Bone marrow (tissue), 2 donors: Measurements from ENCODE around the gene NUP85.
"Not testable (repeated sequence)": the region's sequence is repeated elsewhere in the genome, so short reads cannot be mapped to it uniquely, and the experiment has no call there.

Experiments used
- DNase-seq, 2 donors: peaks; one replicate each; lab custom pipeline; 2025; lab: John Stamatoyannopoulos, UW

Gene NUP85, protein sequence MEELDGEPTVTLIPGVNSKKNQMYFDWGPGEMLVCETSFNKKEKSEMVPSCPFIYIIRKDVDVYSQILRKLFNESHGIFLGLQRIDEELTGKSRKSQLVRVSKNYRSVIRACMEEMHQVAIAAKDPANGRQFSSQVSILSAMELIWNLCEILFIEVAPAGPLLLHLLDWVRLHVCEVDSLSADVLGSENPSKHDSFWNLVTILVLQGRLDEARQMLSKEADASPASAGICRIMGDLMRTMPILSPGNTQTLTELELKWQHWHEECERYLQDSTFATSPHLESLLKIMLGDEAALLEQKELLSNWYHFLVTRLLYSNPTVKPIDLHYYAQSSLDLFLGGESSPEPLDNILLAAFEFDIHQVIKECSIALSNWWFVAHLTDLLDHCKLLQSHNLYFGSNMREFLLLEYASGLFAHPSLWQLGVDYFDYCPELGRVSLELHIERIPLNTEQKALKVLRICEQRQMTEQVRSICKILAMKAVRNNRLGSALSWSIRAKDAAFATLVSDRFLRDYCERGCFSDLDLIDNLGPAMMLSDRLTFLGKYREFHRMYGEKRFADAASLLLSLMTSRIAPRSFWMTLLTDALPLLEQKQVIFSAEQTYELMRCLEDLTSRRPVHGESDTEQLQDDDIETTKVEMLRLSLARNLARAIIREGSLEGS

DNA sequence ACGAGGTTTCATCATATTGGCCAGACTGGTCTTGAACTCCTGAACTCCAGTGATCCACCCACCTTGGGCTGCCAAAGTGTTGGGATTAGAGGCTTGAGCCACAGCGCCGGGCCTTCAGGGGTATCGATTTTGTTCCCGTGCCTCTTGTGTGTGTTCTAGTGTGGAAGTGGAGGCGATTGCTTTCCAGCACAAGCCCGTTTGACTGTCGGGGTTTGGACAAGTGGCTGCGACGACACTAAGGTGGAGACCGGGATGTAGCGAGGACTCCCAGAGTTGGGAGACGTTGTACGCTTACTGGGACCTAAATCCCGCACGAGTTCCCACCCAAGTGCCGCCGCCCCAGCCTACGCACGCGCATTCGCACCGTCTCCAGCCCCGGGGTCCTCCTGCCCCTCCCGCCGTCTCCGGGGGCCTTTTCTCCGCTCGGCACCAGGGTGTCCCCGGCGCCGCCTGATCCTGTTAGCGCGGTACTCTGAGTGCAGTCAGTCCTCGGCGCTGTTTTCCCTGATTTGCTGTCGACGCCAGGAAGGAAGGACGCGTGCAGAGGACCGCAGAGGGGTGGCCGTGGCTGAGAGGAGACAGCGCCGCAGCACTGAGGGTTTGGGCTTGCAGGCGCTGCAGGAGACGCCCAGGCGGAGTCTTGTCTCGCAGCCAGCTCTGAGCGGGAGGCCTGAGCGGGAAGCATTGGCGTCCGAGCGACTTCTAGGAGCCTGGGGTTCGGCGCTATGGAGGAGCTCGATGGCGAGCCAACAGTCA is at the start of gene NUP85:
Gene NUP85 (plus strand): TSS at position 643 of the 756 bp plus-strand sequence. CDS start 83 bp downstream, at position 726.
- peak; percentile 89 to 90 for DNase-seq

DNA sequence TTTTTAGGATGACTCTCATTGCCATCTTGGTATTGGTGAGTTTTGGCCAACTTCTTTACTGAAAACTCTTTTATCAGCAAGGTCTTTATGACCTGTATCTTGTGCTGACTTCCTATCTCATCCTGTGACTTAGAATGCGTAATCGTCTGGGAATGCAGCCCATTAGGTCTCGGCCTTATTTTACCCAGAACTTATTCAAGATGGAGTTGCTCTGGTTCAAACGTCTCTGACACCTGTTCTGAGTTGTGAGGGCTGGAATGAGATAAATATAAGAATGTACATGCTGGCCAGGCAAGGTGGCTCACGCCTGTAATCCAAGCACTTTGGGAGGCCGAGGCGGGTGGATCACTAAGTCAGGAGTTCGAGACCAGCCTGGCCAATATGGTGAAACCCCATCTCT is 47.0 kb upstream of the NUP85 start:
- DNase-seq = not testable (repeated sequence)

DNA sequence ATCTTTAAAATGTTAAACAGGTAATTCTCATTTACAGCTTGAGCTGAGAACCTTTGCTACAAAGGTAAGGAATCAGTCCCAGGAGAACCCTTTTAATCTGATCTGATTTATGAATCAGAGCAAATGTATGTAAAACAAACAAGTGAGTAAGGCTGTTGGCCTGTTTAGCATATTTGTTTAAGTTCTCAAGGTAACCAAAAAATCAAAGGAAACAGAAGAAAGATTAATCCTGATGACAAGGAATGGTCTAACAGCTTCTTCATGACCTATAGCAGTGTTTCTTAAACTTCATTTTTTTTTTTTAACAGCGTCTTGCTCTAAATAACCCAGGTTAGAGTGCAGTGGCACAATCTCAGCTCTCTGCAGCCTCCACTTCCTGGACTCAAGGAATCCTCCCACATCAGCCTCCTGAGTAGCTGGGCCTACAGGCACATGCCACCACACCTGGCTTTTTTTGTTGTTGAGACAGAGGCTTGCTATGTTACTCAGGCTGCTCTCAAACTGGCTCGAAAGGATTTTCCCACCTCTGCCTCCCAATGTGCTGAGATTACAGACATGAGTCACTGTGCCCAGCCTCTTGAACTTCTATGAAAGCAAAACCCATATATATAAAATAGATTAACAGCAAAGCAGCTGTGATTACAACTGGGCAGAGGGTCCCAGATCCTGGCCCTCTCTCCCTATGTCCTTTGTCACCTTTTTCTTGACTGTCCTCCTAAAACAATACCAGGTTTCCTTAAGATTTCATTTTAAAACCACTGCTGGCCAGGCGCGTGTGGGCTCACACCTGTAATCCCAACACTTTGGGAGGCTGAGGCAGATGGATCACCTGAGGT is 46.1 kb upstream of the NUP85 start:
- DNase-seq = no peak

DNA sequence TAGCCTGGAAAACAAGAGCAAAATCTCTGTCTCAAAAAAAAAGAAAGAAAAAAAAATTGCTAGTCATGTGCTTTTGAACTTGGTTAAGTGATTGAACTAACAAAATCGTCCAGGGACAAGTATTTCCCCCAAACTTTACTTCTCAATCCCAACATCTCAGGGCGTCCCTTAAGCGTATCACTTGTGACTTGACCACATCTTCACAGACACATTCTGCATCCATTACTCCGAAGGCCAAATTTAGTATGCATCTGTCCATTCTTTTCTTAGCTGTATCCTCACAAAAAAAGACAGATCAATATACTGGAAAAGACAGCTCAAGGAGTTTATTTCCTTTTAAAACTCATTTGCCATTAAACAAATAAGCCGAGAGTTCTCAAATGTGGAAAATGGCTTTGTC is 45.3 kb upstream of the NUP85 start:
- DNase-seq = no peak

DNA sequence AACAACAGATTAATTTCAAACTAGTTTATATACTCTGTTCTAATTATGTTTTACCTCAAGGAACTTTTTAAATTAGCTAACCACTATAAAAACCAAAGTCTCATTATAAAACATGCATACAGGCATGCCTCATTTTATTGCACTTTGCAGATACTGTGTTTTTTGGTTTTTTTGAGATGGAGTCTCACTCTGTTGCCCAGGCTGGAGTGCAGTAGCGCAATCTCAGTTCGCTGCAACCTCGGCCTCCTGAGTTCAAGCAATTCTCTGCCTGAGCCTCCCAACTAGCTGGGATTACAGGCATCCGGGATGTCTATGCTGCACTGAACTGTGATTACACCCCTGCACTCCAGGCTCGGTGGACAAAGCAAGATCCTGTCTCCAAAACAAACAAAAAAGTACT is 42.4 kb upstream of the NUP85 start:
- DNase-seq = no peak

DNA sequence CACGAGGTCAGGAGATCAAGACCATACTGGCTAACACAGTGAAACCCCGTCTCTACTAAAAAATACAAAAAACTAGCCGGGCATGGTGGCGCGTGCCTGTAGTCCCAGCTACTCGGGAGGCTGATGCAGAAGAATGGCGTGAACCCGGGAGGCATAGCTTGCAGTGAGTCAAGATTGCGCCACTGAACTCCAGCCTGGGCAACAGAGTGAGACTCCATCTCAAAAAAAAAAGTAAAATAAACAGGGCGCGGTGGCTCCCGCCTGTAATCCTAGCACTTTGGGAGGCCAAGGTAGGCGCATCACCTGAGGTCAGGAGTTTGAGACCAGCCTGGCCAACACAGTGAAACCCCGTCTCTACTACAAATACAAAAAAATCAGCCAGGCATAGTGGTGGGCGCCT is 40.9 kb upstream of the NUP85 start:
- not testable (repeated sequence) for DNase-seq

DNA sequence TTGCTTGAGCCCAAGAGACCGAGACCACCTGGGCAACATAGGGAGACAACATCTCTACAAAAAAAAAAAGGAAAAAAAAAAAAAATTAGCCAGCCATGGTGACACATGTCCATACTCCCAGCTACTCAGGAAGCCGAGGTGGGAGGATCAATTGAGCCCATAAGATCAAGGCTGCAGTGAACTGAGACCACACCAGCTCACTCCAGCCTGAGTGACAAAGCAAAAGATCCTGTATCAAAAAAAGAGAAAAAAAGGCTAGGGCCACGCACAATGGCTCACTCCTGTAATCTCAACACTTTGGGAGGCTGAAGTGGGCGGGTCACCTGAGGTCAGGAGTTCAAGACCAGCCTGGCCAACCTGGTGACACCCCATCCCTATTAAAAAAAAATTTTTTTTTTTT is 36.5 kb upstream of the NUP85 start:
- DNase-seq = no peak

DNA sequence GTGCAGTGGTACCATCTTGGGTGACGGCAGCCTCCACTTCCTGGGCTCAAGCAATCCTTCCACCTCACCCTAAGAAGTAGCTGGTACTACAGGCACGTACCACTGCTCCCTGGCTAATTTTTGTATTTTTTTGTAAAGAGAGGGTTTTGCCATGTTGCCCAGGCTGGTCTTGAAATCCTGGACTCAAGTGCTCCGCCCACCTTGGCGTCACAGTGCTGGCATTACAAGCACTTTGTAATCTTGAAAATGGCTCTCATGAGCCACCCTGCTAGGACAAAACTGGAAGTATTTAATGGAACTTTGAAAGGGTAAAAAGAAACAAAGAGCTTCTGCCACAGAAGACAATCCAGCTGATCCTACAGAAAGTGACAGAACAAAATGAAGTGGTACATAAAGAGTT is 32.0 kb upstream of the NUP85 start:
- DNase-seq = no peak

DNA sequence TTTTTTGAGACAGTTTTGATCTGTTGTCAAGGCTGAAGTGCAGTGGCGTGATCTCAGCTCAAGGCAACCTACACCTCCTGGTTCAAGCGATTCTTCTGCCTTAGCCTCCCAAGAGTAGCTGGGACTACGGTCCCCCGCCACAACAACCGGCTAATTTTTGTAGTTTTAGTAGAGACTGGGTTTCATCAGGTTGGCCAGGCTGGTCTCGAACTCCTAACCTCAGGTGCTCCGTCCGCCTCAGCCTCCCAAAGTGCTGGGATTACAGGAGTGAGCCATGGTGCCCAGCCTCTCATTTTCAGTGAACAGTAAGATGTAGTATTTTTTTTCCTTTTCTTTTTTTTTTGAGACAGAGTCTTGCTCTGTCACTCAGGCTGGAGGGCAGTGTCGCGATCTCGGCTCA is 30.5 kb upstream of the NUP85 start:
- no peak for DNase-seq

DNA sequence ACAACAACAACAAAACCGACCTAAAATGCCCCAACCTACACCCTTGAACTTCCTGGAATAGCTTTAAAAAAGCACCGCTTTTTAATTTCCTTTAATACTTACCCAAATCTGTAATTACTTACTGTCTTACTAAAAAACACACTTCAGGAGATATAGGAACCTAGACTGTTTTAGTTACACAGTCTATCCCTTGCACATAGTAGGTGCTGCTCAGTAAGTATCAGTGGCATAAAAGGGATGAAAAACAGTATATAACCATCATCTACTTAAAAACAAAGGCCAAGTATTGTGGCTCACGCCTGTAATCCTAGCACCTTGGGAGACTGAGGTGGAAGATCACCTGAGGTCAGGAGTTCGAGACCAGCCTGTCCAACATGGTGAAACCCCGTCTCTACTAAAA is 28.9 kb upstream of the NUP85 start:
- no peak for DNase-seq

DNA sequence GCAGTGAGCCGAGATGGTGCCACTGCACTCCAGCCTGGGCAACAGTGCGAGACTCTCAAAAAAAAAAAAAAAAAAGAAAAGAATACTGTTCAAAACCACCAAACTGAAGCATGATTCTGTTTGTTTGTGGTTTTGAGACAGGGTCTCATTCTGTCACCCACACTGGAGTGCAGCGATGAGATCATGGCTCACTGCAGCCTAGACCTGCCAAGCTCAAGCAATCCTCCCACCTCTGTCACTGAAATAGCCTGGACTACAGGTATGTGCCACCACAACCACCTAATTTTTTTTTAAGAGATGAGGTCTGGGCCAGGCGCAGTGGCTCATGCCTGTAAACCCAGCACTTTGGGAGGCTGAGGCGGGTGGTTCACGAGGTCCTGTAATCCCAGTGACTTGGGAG is 27.0 kb upstream of the NUP85 start:
- DNase-seq = no peak

DNA sequence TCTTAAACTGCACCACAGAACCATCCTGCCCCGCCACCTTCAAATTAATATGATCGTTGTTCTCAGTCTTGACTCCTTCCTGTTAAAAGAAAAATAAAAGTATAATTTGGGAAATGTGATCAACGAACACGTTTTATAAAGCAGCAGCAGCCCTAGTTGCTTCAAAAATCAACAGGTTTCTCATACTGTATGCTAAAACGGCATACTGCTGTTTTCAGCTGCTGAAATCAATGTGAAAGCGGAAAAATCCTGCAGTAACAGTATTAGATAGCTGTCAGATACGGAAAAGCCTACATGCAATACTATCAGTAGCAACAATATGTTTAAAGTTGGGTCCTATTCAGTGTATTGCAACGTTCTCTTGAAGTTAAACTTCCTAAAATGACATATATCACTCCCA is 24.4 kb upstream of the NUP85 start:
- DNase-seq = no peak

DNA sequence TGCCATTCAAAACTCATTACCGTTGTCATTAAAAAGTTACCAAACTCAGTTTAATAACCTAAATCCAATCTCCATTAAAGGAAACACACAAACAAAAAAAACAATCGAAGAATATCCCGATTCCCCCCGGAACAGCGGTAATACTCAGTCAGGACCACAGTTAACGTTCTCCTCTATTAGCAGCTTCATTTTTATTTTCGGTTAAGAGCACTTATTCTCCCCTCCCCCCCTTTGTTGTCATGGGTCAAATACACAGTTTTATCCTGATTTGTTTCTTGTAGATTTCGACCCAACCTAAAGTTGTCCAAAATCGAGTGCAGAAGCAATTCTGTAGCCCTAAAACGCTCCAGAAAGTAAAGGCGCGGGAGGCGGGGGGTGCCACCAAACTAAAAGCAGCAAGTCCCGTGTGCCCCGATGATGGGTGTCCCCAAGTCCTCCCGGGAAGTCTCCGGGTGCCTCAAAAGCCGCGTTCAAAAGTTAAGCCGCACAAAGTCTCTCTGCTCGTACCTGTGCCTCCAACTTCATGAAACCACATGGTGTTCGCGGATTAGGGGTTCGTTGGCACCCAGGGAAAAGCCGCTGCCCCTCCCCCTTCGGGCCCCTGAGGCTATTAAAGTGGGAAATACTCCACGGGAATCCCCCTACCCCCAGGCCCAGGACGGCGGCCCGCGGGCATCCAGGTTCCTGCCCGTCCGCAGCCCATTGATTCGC is 23.7 kb upstream of the NUP85 start:
- DNase-seq = peak in 1 of 2 donors; percentile 28

DNA sequence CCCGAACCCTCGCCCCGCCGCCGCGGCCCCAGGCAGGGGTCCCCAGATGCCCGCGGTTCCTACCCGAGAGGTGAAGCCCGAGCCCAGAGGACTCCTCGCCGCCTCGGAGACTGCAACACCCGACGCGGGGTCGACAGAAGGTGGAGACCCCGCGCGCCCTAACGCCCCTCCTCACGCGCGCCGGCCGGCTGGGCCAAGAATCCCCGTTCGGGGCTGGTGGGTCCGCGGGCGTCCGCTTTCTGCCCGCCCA is 23.2 kb upstream of the NUP85 start:
- no peak for DNase-seq

DNA sequence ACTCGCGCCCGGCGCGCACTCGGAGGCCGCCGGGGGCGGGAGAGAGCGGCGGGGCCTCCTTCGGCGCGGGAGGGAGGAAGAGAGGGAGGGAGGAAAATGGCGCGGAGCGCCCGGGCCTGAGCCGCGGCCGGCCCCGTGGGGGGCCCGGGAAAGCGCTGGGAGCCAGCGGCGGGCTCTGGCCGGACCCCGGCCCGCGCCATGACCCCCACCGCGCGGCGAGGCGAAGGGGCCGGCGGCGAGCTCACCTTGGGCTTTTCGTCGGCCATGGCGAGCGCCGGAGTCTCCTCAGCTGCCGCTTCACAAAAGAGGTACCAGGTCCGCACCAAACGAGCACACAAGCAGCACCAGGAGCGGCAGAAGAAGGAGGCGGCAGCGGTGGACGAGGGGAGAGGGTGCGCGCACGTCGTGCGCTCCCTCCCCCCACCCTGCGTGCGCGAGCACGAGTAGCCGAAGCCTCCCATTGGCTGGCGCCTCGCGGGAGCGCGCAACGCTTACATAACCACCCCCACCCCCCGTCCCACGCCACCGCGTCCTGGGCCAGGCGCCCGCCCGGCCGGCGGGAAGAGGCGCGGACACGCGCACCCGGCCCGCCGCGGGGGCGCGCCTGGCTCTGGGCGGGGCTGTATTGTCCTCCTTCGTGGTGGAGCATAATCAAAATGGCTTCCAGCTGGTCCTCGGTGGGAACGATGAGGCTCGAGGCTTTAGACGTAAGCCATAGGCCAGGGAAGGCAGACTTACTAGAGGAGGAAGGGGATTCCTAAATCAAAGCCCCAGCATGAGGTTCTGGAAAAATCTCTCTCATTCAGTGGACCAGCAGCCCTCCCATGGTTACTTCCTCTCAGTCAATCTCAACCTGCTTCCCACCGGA is 22.7 kb upstream of the NUP85 start, which contains the start of gene SUMO2:
Gene SUMO2 (minus strand): TSS at position 391 of the 868 bp plus-strand sequence. CDS start 125 bp downstream, at position 266.
- peak; percentile 83 to 86 for DNase-seq

DNA sequence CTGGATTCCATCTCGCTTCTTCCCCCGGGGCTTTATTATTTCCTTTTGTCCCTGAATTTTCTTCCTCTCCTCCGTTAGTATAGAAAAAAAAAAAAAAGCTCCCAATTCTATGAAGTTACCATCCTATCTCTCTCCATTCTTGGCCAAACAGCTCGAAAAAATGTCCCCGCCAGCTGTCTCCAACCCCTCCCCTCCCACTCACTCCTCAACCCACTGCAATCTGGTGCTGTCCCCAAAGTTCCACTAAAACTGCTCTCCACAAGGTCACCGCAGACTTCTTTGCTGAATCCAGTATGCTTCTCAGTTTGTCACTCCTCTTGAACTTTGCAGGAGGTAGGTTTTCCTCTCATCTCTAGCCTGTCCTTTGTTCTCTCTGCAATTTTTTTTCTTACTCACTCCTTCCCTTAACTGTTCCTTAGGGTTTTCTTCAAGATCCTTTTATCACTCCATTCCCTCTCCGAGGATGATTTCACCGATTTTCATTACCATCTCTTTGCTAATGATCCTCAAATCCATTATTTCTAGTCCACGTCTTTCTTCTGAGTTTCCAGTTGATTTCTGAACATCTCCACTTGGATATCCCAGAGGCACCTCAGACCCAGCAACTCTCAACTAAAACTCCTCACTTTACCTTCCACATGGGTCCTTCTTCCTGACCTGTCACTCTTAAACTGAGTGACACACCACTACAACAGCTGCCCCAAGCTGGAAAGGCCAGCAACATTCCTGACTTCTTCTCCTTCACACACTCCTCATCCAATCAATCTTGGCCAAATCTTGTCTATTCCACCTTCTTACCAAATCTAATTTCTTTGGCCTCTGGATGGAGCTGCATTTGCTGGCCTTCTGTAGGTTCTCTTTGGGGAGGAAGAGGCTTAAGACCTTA is 21.2 kb upstream of the NUP85 start:
- DNase-seq = no peak

DNA sequence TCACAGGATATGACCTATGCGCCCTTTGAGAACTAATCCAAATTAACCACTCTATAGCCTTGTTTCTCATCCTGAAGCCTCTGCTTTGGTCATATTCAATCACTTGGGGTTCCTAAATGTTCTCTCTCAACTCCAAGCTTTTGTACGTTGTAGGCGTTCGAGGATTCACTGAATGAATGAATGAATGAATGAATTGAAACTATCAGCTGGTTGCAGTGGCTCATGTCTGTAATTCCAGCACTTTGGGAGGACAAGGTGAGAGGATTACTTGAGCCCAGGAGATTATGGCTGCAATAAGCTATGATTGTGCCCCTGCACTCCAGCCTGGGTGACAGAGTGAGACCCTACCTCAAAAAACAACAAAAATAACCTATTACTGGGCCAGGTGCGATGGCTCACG is 16.9 kb upstream of the NUP85 start:
- no peak for DNase-seq

DNA sequence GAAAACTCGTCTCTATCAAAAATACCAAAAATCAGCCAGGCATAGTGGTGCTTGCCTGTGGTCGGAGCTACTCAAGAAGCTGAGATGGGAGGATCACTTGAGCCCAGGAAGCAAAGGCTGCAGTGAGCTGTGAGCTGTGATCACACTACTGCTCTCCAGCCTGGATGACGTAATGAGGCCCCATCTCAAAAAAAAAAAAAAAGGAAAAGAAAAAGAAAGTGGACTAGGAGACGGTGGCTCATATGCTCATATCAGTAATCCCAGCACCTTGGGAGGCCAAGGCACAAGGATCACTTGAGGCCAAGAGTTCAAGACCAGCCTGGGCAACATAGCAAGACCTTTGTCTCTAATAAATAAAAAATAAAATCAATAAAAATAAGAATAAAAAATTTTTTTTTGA is 13.9 kb upstream of the NUP85 start:
- DNase-seq = no peak

DNA sequence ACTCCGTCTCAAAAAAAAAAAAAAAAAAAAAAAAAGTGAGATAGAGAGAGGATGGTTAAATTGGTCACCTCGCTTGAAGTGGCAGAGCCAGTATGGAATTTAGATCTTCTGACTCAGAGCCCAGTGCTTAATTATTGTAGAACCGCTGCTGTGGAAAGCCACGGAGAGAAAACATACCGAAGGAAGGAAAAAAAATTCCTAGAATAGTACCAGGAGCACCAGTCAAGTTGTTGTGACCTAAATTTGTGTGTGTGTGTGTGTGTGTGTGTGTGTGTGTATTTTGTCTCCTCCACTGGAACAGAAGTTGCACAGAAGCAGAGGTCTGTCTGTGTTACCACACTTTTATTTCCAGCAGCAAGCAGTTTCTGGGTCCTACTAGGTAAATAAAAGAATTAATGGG is 10.6 kb upstream of the NUP85 start:
- DNase-seq = no peak
